Mesodermal cell (in vitro differentiated cells): Measurements from ENCODE around the gene ABCC11.
A peak's percentile ranks its signal among the peaks of the same experiment; 100 is the strongest.

ENCODE experiments used
- H3K27ac ChIP-seq: 2 replicates; pipeline ENCODE4 v1.7.0; 2013; ENCODE audit warnings: mild to moderate bottlenecking, low read depth, low read length, moderate library complexity; ENCODE audit not compliant: severe bottlenecking
- H3K36me3 ChIP-seq: 2 replicates; pipeline ENCODE4 v1.7.1; 2013; ENCODE audit warnings: mild to moderate bottlenecking, low read length, moderate library complexity; ENCODE audit not compliant: control insufficient read depth, insufficient read depth
- H3K4me1 ChIP-seq: one replicate; pipeline ENCODE4 v1.7.1; 2013; ENCODE audit warnings: mild to moderate bottlenecking, low read length; ENCODE audit not compliant: insufficient read depth, control insufficient read depth, poor library complexity, severe bottlenecking
- H3K4me3 ChIP-seq: 2 replicates; pipeline ENCODE4 v1.7.0; 2013; ENCODE audit warnings: low read length, control low read depth, mild to moderate bottlenecking; ENCODE audit not compliant: insufficient read depth, poor library complexity, severe bottlenecking; ENCODE audit errors: extremely low read depth
- H3K9me3 ChIP-seq: 2 replicates; pipeline ENCODE4 v1.7.1; 2013; ENCODE audit warnings: mild to moderate bottlenecking, low read length, moderate library complexity; ENCODE audit not compliant: control insufficient read depth
- WGBS, 2 experiments: methylation state at CpG; one replicate each; pipeline ENCODE4 v1.1.5; 2013; ENCODE audit warnings: missing lambda C conversion rate in 2 of 2; ENCODE audit not compliant: insufficient coverage in 2 of 2; 5-methylcytosine and 5-hydroxymethylcytosine counted together

The ABCC11 gene

GRCh38 chr16:48128769-48129168 is 118.6 kb downstream of the ABCC11 start:
- 87 to 94% methylated on average over 2 of the region's 2 CpGs for WGBS, 2 experiments
- H3K4me1 ChIP-seq, result peaks cover 13% of the 10 kb centered on the region
- H3K9me3 ChIP-seq, result no peaks in the 10 kb centered on the region
- no peak overlapping the region for H3K27ac ChIP-seq
- no peaks in the 10 kb centered on the region for H3K36me3 ChIP-seq
- H3K4me3 ChIP-seq, result no peak overlapping the region

- Histone ChIP-seq H3K9me3 (no peaks in the 10 kb centered on the region), H3K4me1 (peaks cover 25% of the 10 kb centered on the region), H3K27ac (peak overlapping the region; percentile 54), H3K4me3 (no peak overlapping the region), H3K36me3 (no peaks in the 10 kb centered on the region)
- 85 to 93% methylated on average over 10 to 11 of the region's 13 CpGs for WGBS, 2 experiments
Observed at GRCh38 chr16:48126801-48127644, 120.3 kb downstream of the ABCC11 start.

GRCh38 chr16:48125888-48126287 is 121.5 kb downstream of the ABCC11 start:
- no peak overlapping the region for H3K4me3 ChIP-seq
- H3K27ac ChIP-seq, result no peak overlapping the region
- WGBS, 2 experiments, result 94 to 99% methylated on average over 5 of the region's 5 CpGs

GRCh38 chr16:48124266-48124665 is 123.1 kb downstream of the ABCC11 start:
- Histone ChIP-seq H3K36me3 (no peaks in the 10 kb centered on the region), H3K4me3 (no peak overlapping the region), H3K9me3 (no peaks in the 10 kb centered on the region), H3K4me1 (peaks cover 25% of the 10 kb centered on the region), H3K27ac (no peak overlapping the region)
- 80 to 100% methylated on average over 1 of the region's 2 CpGs for WGBS, 2 experiments

More at GRCh38 chr16:48125888-48126287, 121.5 kb downstream of the ABCC11 start:
- H3K4me1 ChIP-seq, result peaks cover 25% of the 10 kb centered on the region
- H3K36me3 ChIP-seq, result no peaks in the 10 kb centered on the region
- no peaks in the 10 kb centered on the region for H3K9me3 ChIP-seq

- peak overlapping the region; percentile 62 for H3K27ac ChIP-seq
- WGBS, 2 experiments, result no CpG with 5 or more reads among the region's 5 CpGs
- H3K4me3 ChIP-seq, result no peak overlapping the region
- H3K36me3 ChIP-seq, result no peaks in the 10 kb centered on the region
- H3K4me1 ChIP-seq, result peaks cover 25% of the 10 kb centered on the region
- H3K9me3 ChIP-seq, result no peaks in the 10 kb centered on the region
Observed at GRCh38 chr16:48123104-48123788, 124.1 kb downstream of the ABCC11 start.

GRCh38 chr16:48121276-48121675 is 126.1 kb downstream of the ABCC11 start:
- WGBS, 2 experiments, result 100% methylated on average over 1 of the region's 5 CpGs
- Histone ChIP-seq H3K27ac (no peak overlapping the region), H3K36me3 (no peaks in the 10 kb centered on the region), H3K4me1 (peaks cover 23% of the 10 kb centered on the region), H3K4me3 (no peak overlapping the region), H3K9me3 (no peaks in the 10 kb centered on the region)

GRCh38 chr16:48118841-48119240 is 128.5 kb downstream of the ABCC11 start:
- 80 to 98% methylated on average over 1 to 2 of the region's 2 CpGs for WGBS, 2 experiments
- H3K36me3 ChIP-seq, result no peaks in the 10 kb centered on the region
- no peaks in the 10 kb centered on the region for H3K9me3 ChIP-seq
- no peak overlapping the region for H3K4me3 ChIP-seq
- H3K27ac ChIP-seq, result no peak overlapping the region
- peaks cover 15% of the 10 kb centered on the region for H3K4me1 ChIP-seq

GRCh38 chr16:48117217-48118105 is 129.9 kb downstream of the ABCC11 start:
- WGBS, 2 experiments, result 75 to 82% methylated on average over 17 to 19 of the region's 22 CpGs
- Histone ChIP-seq H3K27ac (no peak overlapping the region), H3K4me3 (no peak overlapping the region), H3K9me3 (no peaks in the 10 kb centered on the region), H3K36me3 (no peaks in the 10 kb centered on the region), H3K4me1 (peaks cover 2% of the 10 kb centered on the region)
